GM04503 (cell line): ENCODE results near the gene IL18BP.

Experiments
- DNase-seq: peaks from one replicate; pipeline ENCODE4 v3.0.0-alpha.2; 2012; ENCODE audit warnings: low read depth

The IL18BP gene

GRCh38 chr11:71996946-71997345 is 1.8 kb upstream of the IL18BP start:
- no peak for DNase-seq

GRCh38 chr11:71997594-71997993 is 1.1 kb upstream of the IL18BP start:
- DNase-seq: no peak

GRCh38 chr11:71998061-71998460 is 648 bp upstream of the IL18BP start:
- no peak for DNase-seq

- DNase-seq: no peak
These were observed 653 bp downstream of the IL18BP start for GRCh38 chr11:71999362-71999761.

- no peak for DNase-seq
These were observed 1.1 kb downstream of the IL18BP start for GRCh38 chr11:71999798-72000197.

GRCh38 chr11:72000202-72000867 is 1.6 kb downstream of the IL18BP start:
- DNase-seq: no peak

GRCh38 chr11:72001285-72001684 is 2.6 kb downstream of the IL18BP start:
- no peak for DNase-seq

GRCh38 chr11:72001834-72002591 is 3.3 kb downstream of the IL18BP start:
- no peak for DNase-seq

- no peak for DNase-seq
These were observed 4.4 kb downstream of the IL18BP start for GRCh38 chr11:72002841-72003775.

- DNase-seq: no peak
These were observed 5.1 kb downstream of the IL18BP start for GRCh38 chr11:72003776-72004171.

- DNase-seq: no peak
These were observed 6.0 kb downstream of the IL18BP start for GRCh38 chr11:72004515-72005346.

GRCh38 chr11:72005347-72006260 is 6.9 kb downstream of the IL18BP start:
- no peak for DNase-seq

- no peak for DNase-seq
These were observed 7.8 kb downstream of the IL18BP start for GRCh38 chr11:72006309-72007088.

GRCh38 chr11:72007089-72007476 is 8.4 kb downstream of the IL18BP start:
- DNase-seq: no peak

GRCh38 chr11:72007587-72007986 is 8.9 kb downstream of the IL18BP start:
- no peak for DNase-seq

GRCh38 chr11:72008728-72009127 is 10.0 kb downstream of the IL18BP start:
- DNase-seq: no peak

GRCh38 chr11:72009156-72009555 is 10.4 kb downstream of the IL18BP start:
- DNase-seq: no peak

GRCh38 chr11:72010529-72011233 is 12.0 kb downstream of the IL18BP start:
- DNase-seq: no peak

GRCh38 chr11:72012091-72012630 is 13.5 kb downstream of the IL18BP start:
- DNase-seq: no peak
